Activated CD4-positive, alpha-beta T cell treated with anti-CD3 and anti-CD28 coated beads for 4 hours (primary cell): ENCODE results near the gene KIF26A.

Source experiments
- DNase-seq, 2 donors: peaks; one replicate each; pipeline ENCODE4 v3.0.0-alpha.2; 2020

KIF26A gene

GRCh38 chr14:104211741-104212140, 73.4 kb downstream of the KIF26A start:
- DNase-seq, result no peak

- no peak for DNase-seq
Observed at GRCh38 chr14:104212206-104213095, 74.1 kb downstream of the KIF26A start.

GRCh38 chr14:104213301-104214034, 75.1 kb downstream of the KIF26A start:
- no peak for DNase-seq

DNA sequence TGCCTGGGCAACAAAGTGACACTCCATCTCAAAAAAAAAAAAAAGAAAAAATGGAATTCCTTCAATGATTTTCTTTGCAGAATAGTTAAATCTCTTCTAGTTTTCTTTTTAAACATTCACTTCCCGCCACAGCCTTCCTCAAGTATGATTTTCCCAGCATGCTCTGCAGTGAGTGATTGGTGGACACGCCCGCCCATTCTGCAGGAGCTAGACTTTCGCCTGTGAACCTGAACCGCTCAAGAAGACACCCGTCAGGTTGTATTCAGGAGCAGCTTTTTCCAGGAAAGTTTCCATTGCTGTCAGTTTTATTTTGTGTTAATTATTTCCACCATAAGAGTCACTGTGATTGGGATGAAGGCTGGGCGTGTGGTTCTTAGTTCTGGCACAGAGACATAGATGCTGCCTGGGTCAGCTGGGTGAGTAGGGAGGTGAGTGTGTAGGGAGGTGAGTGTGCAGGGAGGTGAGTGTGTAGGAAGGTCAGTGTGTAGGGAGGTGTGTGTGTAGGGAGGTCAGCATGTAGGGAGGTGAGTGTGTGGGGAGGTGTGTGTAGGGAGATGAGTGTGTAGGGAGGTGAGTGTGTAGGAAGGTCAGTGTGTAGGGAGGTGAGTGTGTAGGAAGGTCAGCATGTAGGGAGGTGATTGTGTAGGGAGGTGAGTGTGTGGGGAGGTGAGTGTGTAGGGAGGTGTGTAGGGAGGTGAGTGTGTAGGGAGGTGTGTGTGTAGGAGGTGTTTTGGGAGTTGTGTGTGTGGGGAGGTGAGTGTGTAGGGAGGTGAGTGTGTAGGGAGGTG, 76.2 kb downstream of the KIF26A start:
- no peak for DNase-seq

GRCh38 chr14:104215706-104216334, 77.4 kb downstream of the KIF26A start:
- DNase-seq, result no peak

GRCh38 chr14:104216457-104216856, 78.1 kb downstream of the KIF26A start:
- DNase-seq, result no peak

DNA sequence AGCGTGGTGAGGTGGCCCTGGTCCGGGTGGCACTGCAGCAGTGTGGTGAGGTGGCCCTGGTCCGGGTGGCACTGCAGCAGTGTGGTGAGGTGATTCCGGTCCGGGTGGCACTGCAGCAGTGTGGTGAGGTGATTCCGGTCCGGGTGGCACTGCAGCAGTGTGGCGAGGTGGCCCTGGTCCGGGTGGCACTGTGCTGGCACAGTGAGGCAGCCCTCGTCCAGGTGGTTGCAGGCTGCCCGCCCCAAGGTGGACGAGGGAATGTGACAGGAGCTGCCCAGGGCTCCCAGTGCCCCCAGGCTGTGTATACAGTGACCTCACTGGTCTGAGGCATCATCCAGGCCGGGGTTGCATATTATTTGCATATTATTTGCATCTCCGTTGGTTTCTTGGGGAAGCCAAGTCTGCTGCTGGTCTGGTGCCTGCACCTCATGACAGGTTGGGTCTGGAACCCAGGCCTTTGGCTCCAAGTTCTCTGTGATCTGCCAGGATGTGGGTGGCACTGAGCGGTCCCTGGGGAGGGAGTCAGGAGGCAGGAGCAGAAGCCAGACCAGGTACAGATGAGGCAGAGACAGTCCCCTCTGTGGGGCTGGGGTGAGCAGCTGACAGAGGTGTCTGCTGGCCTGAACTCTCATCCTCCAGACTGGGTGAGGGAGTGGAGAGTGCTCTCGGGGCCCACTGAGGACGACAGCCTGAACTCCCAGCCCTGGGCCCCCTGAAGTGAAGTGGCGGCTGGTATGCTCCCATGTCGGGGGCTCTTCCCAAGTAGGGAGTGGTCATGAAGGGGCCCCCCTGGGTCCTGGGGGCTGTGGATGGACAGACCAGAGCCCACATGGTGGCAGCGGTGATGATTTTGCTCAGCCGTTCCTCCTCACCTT, 79.3 kb downstream of the KIF26A start:
- DNase-seq, result no peak

DNA sequence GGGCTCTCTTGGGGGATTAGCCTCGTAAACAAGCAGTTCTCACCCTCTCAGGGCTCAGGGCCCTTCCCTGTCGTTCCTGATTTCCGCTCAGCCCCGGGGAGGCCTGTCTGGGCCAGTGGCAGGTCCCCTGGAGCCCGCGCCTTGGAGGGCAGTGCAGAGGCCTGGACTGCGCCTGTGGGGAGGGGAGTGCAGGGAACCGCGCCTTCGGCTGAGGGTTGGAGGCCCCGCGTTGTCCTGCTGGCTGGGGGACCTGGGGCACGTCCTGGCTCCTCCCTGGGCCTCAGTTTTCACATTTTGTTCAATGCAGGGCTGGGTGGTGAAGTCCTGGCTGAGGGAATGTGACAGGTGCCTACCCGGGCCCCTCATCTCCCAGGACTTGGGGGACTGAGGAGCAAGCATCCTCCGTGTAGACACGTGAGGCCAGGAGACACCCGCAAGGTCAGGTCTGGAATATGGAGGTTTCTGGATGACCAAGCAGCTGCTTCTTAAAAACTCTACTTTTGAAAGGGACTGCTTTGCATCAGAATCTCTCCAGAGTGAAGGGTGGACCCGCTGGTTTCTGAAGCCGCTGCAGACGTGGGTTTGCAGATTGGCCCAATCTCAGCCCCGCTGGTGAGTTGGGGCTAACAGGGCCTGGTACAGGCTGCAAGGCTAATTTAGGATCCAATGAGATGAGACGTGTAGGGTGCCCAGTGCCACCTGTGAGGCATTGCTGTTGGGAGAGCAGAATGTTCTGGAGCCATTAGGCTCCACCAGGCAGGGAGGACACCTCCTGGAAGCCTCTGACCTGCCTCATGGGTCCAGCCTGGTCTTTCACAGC, 80.2 kb downstream of the KIF26A start:
- no peak for DNase-seq

DNA sequence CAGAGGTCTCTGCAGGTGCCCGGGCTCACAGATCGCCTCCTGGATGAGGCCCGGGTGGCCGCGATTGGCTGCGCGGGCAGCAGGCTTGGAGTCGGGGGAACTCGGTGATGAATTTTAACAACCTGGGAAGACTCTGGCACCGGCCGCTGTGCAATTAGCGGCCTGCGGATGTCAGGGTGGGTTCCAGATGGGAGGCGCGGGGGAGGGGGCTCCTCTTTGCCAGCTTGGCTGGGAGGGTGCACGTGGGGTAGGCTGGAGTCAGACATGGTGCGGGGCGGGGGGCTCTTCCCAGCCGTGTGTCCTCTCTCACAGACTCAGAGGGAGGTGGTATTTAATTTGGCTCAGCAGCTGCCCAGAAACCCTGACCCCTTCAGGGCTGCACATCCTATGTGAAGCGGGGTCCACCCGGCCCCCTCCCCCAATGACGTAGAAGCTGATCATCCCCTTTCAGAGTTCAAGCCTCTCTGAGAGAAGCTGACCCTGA, 81.4 kb downstream of the KIF26A start:
- no peak for DNase-seq

- no peak for DNase-seq
Observed at GRCh38 chr14:104220215-104221070, 82.1 kb downstream of the KIF26A start.

DNA sequence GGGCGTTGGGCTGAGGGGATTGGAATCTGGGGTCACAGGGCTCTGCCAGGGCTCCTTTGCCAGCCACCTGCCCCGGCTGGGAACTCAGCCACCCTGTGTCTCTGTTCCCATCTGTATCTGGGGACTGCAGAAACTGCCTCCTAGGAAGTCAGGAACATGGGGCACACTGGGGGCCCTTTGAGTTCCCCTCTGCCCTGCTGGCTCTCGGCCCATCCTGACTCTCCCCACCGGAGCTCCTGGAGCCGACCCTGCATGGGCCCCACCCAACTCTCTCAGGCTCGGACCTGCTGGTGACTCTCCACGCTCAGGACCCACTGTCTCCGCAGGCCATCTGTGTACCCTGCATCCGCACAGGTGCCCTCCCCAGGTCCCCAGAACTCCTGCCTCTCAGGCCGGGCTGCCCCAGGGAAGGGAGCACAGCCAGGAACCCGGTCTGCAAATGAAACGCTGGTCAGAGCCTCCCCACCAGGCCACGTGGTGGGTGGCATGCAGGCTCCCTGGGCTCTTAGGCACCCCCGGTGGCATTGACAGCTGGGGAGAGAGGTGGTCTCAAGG, 82.8 kb downstream of the KIF26A start:
- no peak for DNase-seq

DNA sequence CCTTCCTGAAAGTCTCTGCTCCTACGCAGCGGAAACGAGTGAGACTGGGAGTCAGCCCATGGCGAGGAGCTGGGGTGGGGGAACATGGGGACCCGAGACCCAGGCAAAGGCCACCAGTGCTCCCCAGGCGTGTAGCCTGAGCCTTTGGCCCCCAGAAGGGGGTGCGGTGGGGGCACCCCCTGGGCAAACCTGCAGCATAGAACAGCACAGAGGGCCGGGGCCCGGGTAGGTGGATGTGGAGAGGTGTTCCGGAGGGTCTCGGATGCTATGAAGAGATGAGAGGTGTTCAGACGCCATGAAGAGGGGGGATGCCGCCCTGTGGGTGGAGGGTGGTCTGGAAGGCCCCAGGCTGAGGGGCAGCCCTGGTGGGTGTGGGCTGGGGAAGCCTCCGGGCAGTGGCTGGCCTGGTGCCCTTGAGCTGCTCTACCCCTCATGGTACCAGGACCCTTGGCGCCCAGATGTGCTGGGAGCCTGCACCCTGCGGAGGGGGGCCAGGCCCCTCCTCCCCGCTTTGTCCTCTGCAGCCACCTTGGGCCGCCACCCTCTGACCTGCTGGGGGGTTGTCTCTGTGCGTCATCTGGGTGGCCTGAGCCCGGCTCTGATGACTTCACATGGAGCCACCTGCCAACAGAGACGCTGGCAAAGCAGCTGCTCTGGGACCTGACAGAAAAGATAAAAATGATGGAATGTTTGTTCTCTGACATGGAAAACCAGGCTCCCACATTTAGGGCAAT, 83.4 kb downstream of the KIF26A start:
- DNase-seq, result no peak

DNA sequence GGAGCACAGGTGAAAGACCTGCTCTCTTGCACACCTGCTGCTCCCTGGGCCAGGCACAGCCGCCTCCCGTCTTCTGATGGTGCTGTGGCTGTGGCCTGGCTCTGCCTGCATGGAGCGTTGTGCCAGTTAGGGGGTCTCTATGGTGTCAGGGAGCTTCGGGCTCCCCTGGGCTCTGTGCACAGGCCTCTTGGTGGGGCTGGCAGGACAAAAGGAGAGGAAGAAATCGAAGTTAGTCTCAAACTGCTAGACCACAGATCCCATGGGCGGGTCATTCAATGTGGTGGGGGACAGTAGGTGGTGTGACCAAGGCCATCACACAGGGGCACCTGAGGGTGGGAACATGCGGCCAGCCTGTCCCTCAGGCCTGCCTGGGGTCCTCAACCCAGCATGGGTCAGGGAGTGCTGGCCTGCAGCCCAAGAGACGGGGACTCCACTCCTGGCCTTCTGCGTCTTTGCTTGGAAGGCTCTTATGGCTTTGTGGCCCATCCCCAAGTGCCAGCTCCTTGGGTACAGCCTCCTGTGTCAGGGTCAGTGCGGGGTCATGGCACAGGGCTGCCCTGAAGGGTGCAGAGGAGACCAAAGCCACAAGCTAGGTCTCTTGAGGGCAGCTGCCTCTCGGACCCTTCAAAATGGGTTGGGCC, 84.1 kb downstream of the KIF26A start:
- no peak for DNase-seq

GRCh38 chr14:104223101-104224041, 85.0 kb downstream of the KIF26A start:
- DNase-seq, result no peak

GRCh38 chr14:104224131-104224505, 85.7 kb downstream of the KIF26A start:
- DNase-seq, result no peak

- peak in 1 of 2 donors; percentile 24 for DNase-seq
Observed at GRCh38 chr14:104224506-104225277, 86.3 kb downstream of the KIF26A start.
